Left ventricle myocardium superior (tissue), 1 donor: Measurements from ENCODE around the gene OR5AN1. TPM values are rescaled to one million over a fixed set of nuclear protein-coding genes. Genes with fewer than 3 reads are reported as not detected.
"Not testable (repeated sequence)": the region's sequence is repeated elsewhere in the genome, so short reads cannot be mapped to it uniquely, and the experiment has no call there.

Experiments used
- ATAC-seq: fragments of 200-7000 bp; cut with Tn5 transposase; one replicate; pipeline ENCODE4 v1.9.1; 2020; ENCODE audit warnings: mild to moderate bottlenecking, moderate library complexity
- DNase-seq: peaks from one replicate; pipeline ENCODE4 v3.0.0-alpha.2; 2020
- intact Hi-C: fragments of 100-400 bp; cut with micrococcal nuclease; formaldehyde crosslinking; loops from one replicate; pipeline ENCODE4 v1.11.0; 2022
- long read RNA-seq: library from polyadenylated mRNA; unstranded; transcript quantifications from one replicate; pipeline ENCODE4 v2.0.0, GENCODE V29; 2021
- total RNA-seq: library from RNA; stranded (reverse); fragmentation: NEBNext Ultra II Directional; extraction: Animal tissue kit (Norgen Biotek cat#: 25700); gene quantifications from one replicate; pipeline ENCODE4 v1.2.1, GENCODE V29; 2021
- donor health status: DM: no; HTN: yes; CAD: no; lungs with severe emphysema.

The OR5AN1 gene
- total RNA-seq: not detected
- long read RNA-seq: 0 reads

DNA sequence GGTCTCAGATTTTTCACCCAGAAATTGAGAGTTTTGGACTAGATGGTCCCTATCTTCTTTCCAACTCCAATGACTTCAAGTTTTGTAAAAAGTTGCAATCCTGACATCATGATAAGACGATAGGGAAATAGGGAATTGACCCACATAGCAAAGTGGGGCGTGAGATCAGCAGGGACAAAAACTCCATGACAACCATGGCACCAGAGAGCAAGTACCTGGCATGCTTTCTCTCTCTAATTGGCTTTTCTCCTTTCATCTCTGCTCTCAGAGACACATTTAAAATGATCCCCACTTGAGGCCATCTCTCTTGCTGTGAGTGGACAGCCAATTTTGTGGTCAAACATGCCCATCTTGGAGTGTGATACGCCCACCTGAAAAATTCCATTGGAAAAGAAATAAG, at the start of gene OR5AN1:
Gene OR5AN1 (plus strand): TSS at position 301 of the 400 bp plus-strand sequence. CDS start 5,564 bp downstream, outside the sequence.
- intact Hi-C loops: no loop called here
- DNase-seq: no peak
- no peak for ATAC-seq

DNA sequence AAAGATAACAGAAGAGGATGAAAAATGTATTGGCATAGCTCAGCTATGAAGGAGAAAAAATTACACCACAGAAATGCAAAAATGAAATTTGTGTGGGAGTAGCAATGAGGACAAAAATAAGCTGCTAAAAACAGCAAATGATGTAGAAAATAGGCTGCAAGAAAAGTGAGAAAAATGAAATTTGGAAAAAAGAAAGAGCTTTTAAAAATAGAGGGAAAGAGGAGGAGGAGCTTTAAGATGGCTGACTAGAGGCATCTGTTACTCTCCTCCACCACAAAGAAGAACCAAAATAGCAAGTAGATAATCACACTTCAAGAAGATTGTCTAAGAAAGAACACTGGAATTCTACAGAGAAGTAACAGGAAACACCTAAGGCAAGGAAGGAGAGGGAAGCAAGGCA, 23.7 kb upstream of the OR5AN1 start:
- ATAC-seq (no peak), DNase-seq (no peak)
- intact Hi-C loops: no loop called here

DNA sequence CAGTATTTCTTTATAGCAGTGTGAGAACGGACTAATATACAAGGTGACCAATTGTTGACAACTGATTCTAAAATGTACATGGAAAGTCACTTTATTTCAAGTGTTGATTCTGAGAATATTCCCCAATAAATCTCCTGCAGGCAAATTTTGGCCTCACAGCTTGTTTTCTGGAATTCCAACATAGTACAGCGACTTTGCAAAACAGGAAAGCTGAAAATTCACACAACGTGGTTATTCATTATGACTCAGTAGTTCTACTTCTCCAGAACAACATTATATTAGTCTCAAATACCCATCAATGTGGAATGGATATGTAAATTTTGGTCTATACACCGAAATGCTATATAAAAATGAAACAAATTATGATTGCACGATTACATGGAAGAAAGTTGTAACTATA, 22.5 kb upstream of the OR5AN1 start:
- intact Hi-C loops: no loop called here
- DNase-seq (no peak), ATAC-seq (no peak)

- ATAC-seq: no peak
- intact Hi-C loops: no loop called here
These were observed 21.8 kb upstream of the OR5AN1 start for GRCh38 chr11:59336931-59337330.

DNA sequence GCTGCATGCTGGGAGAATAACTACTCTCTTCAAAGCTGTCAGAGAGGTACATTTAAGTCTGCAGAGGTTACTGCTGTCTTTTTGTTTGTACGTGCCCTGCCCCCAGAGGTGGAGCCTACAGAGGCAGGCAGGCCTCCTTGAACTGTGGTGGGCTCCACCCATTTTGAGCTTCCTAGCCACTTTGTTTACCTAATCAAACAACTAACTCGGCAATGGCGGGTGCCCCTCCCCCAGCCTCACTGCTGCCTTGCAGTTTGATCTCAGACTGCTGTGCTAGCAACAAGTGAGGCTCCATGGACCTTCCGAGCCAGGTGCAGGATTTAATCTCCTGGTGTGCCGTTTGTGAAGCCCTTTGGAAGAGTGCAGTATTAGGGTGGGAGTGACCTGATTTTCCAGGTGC, 9.0 kb upstream of the OR5AN1 start:
- ATAC-seq, DNase-seq, intact Hi-C loops: not testable (repeated sequence)

More at GRCh38 chr11:59336931-59337330, 21.8 kb upstream of the OR5AN1 start:
- no peak for DNase-seq

DNA sequence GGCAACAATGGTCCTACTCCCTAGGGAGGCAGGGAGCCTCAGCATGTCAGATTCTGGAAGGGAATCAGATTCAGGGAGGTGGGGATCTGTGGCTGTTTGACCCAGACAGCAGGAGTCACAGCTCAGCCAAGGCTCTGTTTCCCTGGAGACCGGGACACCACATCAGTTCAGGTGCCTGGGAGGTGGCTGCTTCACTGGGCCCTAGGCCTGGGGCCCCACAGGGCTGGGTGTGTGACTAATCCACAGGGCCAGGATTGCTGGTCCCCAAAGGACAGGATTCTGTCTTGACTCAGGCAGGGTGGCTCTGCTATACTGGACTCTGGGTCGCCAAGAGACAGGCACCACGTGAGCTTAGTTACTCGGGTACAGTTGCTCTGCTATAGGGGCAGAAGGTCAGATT, 3.5 kb upstream of the OR5AN1 start:
- DNase-seq: no peak
- no peak for ATAC-seq
- intact Hi-C loops: no loop called here

DNA sequence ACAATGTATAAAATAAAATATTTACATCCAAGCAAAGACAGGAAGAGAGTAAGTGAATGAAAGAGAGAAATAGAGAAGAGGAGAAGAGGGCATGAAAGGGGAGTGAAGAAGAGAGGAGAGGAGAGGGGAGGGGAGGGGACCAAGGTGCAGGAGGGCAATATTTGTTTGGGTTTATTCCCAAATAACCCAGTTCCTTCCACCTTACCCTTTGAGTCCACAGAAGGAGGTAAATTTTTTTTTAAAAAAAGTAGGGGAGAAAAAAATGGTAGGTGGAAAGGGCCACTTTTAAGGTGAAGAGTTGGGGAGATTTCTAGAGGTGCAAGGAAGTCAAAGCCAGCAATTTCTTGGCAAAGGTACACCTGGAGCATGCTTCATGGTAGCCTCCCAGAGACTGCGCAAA, 2.1 kb upstream of the OR5AN1 start:
- ATAC-seq (no peak), DNase-seq (no peak)
- intact Hi-C loops: no loop called here

- intact Hi-C loops: no loop called here
- ATAC-seq: no peak
- no peak for DNase-seq
These were observed 675 bp upstream of the OR5AN1 start for GRCh38 chr11:59358020-59358419.

DNA sequence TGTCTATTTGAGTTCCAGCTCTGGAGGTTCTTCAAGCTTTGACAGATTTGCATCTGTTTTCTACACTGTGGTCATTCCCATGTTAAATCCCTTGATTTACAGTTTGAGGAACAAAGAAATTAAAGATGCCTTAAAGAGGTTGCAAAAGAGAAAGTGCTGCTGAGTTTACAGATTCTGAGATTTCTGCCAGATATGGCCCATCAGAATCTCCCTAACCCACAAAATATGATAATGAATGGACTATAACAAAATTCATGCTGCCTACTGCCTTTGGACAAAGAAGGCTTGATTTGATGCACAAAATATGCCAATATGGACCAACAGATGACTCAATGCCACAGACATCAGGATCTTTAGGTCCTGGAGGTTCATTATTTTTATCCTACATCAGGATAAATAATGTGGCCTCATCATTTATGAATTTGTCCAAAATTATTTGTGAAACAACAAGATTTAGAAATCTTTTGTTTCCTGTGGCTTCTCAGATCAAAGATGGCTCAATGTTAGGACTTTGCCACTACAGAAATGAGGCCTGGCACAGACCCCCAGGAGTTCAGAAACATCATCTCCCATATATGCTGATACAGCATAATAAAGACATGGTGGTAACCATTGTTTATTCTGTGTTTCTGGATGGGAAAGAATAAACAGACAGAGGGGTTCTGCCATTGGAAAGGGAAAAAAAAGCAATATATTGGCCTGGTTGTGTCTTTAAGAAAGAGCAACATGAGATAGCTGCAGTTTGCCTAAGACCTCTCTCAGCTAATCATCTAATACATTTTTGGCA, 6.7 kb downstream of the OR5AN1 start:
- ATAC-seq (no peak), DNase-seq (no peak)
- intact Hi-C loops: no loop called here

GRCh38 chr11:59368238-59369022, 9.7 kb downstream of the OR5AN1 start:
- no peak for DNase-seq
- peak; percentile 57 for ATAC-seq
- intact Hi-C loops: no loop called here

- DNase-seq, intact Hi-C loops, ATAC-seq: not testable (repeated sequence)
These were observed 13.6 kb downstream of the OR5AN1 start for GRCh38 chr11:59372324-59372723.

DNA sequence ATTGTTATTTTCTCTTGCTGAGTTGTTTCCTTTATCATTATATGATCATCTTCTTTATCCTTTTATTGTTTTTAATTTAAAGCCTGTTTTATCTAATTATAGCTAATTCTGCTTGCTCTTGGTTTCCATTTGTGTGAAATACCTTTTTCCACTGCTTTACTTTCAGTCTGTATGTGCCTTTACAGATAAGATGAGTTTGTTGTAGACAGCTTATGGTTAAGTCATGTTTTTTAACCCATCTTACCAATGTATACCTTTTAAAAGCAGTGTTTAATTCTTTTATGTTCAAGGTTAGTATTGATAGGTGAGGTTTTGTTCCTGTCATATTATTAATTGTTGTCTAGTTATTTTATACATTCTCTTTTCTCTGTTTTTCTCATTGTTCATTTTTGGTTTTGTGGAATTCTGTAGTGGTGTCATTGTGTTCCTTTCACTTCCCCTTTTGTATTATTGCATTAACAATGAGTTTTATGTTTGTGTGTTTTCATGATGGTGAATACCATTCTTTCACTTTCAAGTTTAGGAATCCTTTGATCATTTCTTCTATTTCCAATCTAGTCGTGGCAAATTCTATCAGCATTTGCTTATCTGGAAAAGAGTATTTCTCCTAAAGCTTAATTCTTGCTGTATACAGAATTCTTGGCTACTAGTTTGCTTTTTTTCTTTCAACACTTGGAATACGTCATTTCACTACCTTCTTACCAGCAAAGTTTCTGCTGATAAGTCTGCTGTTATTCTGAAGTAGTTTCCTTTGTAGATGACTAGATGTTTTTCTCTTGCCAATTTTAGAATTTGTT, 21.8 kb downstream of the OR5AN1 start:
- DNase-seq: no peak
- no peak for ATAC-seq

GRCh38 chr11:59394186-59394585, 35.5 kb downstream of the OR5AN1 start:
- intact Hi-C loops: no loop called here
- DNase-seq (no peak), ATAC-seq (no peak)

More for the DNA sequence above, 21.8 kb downstream of the OR5AN1 start:
- intact Hi-C loops: no loop called here

DNA sequence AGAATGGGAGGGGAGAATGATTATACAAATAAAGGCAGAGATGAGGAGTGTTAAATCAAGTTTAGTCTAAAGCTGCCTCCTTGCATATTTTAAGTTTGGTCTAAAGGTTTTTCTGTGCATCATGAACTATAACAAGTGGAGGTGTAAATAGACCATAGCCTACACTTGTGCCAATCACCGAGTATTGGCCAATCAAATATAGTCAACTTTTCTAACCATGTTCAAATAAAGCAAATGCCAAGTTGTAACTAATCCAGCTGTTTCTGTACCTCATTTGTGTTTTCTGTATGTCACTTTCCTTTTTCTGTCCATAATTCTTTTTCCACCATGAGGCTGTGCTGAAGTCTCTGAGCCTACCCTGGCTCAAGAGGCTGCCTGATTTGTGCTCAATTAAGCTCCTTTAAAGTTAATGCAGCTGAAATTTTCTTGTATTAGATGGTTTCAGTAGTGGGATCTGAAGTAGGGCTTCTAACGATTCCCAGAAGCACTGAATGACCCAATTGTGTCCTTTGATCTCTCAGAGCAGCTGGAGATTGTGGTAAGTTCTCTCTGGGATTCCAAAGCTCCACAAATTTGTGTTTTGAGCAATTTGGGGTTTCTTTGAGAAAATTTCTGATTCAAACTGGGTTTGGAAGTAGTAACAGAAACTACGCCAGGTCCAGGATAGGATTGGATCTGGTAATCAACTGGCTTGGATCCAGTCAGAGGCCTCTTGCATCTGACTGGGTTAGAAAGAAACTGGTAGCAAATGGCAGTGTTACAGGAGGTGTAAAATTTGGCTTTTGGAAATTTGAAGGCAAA, 42.0 kb downstream of the OR5AN1 start:
- intact Hi-C loops: no loop called here
- no peak for DNase-seq

DNA sequence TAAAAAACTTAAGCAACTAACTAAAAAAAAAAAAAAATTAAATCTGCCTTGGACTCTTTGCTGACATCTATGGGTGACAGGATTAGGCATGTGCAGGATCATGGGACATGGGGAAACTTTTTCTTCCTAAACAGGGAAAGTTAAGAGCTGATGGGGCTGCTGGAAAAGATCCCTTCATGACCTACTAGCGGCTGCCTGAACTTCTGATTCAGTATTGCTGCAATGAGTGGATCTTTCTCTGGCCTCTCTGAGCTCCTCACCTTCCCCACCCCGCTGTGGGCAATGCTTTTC, 42.5 kb downstream of the OR5AN1 start:
- no peak for ATAC-seq
- intact Hi-C loops: no loop called here
- no peak for DNase-seq

More for the DNA sequence above, 42.0 kb downstream of the OR5AN1 start:
- no peak for ATAC-seq

DNA sequence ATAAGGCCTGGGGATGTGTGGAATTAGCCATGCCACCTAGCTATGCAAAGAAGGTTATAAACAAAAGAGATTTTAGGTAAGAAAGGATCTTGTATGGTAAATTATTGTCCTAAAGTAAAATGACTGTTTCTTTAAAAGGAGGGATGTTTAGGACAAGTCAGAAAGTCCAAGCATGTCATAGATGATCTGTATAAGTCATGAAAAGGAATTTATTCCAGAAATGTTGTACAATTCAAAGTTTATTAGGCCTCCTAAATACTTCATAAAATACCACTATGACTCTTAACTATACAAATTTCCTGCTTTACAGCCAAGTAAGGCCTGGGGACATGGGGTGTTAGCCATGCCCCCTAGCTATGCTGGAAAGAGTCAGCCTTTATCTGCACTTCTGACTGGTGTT, 44.9 kb downstream of the OR5AN1 start:
- no peak for ATAC-seq
- intact Hi-C loops: no loop called here
- no peak for DNase-seq

DNA sequence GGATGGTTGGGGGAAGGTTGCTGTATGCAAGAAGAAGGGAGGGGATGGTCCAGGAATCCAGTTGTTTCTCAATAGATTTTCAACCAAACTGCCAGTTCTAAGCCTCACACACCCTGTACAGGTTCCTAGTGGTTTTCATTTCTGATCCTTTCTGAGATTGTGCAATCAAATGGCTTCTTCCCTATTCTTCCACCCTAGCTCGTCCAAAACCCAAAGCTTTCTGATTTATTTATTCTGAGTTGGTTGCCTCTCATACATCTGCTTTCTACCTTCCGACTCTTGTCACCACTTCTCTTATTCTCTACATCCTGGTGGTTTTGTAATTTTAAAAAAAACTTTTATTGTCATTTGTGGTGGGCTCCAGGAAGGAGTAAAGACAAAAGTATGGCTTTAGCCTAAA, 55.0 kb downstream of the OR5AN1 start:
- ATAC-seq (no peak), DNase-seq (no peak)
- intact Hi-C loops: no loop called here

DNA sequence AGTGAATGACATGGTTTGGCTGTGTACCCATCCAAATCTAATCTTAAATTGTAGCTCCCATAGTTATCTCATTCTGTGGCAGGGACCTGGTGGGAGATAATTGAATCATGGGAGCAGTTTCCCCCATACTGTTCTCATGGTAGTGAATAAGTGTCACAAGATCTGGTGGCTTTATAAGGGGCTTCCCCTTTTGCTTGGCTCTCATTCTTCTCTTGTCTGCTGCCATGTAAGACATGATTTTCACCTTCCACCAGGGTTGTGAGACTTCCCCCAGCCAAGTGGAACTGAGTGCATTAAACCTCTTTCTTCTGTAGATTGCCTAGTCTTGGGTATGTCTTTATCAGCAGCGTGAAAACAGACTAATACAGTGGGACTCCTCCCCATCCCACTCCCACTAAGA, 56.4 kb downstream of the OR5AN1 start:
- no peak for ATAC-seq

GRCh38 chr11:59416613-59417012, 57.9 kb downstream of the OR5AN1 start:
- intact Hi-C loops: no loop called here
- DNase-seq (no peak), ATAC-seq (no peak)

More for the DNA sequence above, 56.4 kb downstream of the OR5AN1 start:
- intact Hi-C loops: no loop called here
- no peak for DNase-seq
